ENCODE data around the gene RAC3. TPM values are rescaled to one million over a fixed set of nuclear protein-coding genes. Genes with fewer than 3 reads are reported as not detected.
A peak's percentile ranks its signal among the peaks of the same experiment; 100 is the strongest.

The RAC3 gene
- total RNA-seq, 6 experiments from 2014 or later = 4.3 to 8.5 (median 5.6) TPM

DNA sequence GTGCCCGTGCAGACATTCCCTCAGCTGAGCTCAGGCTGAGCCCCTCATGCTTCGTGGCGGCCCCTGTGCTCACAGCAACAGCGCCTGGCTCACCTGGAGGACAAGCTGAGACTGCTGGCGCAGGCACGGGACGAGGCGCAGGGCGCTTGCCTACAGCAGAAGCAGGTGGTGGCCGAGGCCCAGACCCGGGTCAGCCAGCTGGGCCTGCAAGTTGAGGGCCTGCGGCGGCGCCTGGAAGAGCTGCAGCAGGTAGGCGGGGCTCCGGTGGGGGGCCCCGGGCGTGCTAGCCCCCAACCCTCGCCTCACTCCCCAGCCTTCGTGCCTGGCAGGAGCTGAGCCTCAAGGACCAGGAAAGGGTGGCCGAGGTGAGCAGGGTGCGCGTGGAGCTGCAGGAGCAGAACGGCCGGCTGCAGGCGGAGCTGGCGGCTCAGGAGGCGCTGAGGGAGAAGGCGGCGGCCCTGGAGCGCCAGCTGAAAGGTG lies 1.4 kb upstream of the RAC3 start:
- H3K27me3 Mint-ChIP-seq (ENCODE audit: insufficient read depth) = peaks cover 4% of the 10 kb centered on the region
- DNase-seq = no peak
- no peaks in the 10 kb centered on the region for H3K9me3 Mint-ChIP-seq
- peaks cover 3% of the 10 kb centered on the region; the same call in 1 of the 2 replicates for H3K36me3 Mint-ChIP-seq (ENCODE audit: low read depth)
- no peaks in the 10 kb centered on the region; the same call in 1 of the 2 replicates for H3K4me1 Mint-ChIP-seq (ENCODE audit: low read depth)
- TF ChIP-seq, protein P1, sequence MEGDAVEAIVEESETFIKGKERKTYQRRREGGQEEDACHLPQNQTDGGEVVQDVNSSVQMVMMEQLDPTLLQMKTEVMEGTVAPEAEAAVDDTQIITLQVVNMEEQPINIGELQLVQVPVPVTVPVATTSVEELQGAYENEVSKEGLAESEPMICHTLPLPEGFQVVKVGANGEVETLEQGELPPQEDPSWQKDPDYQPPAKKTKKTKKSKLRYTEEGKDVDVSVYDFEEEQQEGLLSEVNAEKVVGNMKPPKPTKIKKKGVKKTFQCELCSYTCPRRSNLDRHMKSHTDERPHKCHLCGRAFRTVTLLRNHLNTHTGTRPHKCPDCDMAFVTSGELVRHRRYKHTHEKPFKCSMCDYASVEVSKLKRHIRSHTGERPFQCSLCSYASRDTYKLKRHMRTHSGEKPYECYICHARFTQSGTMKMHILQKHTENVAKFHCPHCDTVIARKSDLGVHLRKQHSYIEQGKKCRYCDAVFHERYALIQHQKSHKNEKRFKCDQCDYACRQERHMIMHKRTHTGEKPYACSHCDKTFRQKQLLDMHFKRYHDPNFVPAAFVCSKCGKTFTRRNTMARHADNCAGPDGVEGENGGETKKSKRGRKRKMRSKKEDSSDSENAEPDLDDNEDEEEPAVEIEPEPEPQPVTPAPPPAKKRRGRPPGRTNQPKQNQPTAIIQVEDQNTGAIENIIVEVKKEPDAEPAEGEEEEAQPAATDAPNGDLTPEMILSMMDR (IDR thresholded peaks at IDR 0.05) = no peak
- no peak overlapping the region for H3K27ac Mint-ChIP-seq
- no peak overlapping the region for H3K4me3 Mint-ChIP-seq

GRCh38 chr17:82030470-82031302 lies 792 bp upstream of the RAC3 start:
- H3K9me3 Mint-ChIP-seq = no peaks in the 10 kb centered on the region
- TF ChIP-seq, protein P1 (IDR thresholded peaks at IDR 0.05) = peak; percentile 93
- no peak overlapping the region; the same call in 1 of the 2 replicates for H3K27ac Mint-ChIP-seq
- H3K27me3 Mint-ChIP-seq (ENCODE audit: insufficient read depth) = peaks cover 4% of the 10 kb centered on the region; the same call in 1 of the 2 replicates
- peak; percentile 67 for DNase-seq
- peak overlapping the region; percentile 80 for H3K4me3 Mint-ChIP-seq
- H3K36me3 Mint-ChIP-seq (ENCODE audit: low read depth) = peaks cover 6% of the 10 kb centered on the region; the same call in 1 of the 2 replicates
- no peaks in the 10 kb centered on the region; the same call in 1 of the 2 replicates for H3K4me1 Mint-ChIP-seq (ENCODE audit: low read depth)

DNA sequence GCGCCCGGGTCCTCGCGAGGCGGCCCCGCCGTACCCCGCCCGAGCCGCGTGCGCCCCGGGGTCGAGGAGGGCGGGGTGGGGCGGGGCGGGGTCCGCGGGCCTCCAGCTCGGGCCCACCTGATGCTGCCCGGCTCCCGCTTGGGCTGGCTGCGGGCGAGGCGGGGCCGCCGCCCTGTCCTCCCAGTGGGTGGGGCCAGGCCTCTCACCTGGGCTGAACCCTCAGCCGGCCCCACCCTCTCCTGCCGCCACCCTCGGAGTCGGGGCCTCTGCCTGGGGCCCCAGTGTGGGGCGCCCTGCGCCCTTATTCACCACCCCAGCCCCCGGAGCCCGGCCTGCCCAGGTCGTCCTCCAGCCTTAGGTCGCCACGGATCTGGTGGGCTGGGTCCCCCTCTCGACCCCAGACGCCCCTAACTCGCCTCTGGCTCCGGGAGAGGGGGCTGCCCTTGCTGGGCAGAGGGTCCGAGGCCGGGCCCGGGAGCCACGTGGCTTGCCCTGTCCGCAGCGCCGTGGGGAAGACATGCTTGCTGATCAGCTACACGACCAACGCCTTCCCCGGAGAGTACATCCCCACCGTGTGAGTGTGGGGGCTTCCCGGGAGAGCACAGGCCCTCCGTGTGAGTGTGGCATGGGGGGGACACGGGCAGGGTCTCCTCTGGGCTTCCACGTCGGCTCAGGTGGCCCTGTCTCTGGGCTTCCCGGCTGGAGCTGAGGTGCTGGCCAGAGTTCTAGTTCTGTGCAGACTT lies 578 bp downstream of the RAC3 start:
- peak overlapping the region; percentile 39 for H3K4me3 Mint-ChIP-seq
- H3K4me1 Mint-ChIP-seq (ENCODE audit: low read depth) = no peaks in the 10 kb centered on the region; the same call in 1 of the 2 replicates
- H3K36me3 Mint-ChIP-seq (ENCODE audit: low read depth) = peaks cover 6% of the 10 kb centered on the region; the same call in 1 of the 2 replicates
- H3K27me3 Mint-ChIP-seq (ENCODE audit: insufficient read depth) = peaks cover 4% of the 10 kb centered on the region; the same call in 1 of the 2 replicates
- DNase-seq = no peak
- no peaks in the 10 kb centered on the region for H3K9me3 Mint-ChIP-seq
- no peak overlapping the region for H3K27ac Mint-ChIP-seq
- TF ChIP-seq, protein P1 (IDR thresholded peaks at IDR 0.05) = no peak

DNA sequence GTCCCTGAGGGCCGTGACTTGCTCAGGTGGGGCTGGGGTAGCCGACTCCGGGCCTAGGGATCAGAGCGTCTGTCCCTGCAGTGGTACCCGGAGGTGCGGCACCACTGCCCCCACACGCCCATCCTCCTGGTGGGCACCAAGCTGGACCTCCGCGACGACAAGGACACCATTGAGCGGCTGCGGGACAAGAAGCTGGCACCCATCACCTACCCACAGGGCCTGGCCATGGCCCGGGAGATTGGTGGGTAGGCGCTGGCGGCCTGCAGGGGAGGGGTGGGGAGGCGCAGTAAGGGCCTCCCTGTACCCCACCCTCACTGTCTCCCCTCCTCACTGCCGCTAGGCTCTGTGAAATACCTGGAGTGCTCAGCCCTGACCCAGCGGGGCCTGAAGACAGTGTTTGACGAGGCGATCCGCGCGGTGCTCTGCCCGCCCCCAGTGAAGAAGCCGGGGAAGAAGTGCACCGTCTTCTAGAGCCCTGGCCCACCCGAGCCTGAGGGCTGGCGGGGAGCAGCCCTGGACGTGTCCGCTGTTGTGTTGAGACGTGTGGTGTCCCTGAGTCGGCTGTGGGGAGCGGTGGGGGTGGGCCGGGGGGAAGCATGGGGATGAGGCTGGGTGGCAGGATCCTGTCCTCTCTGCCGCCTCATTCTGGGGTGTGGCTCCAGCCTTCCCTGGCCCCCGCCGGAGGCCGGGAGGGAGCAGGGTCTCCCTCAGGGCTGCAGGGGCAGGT lies 2.0 kb downstream of the RAC3 start:
- H3K36me3 Mint-ChIP-seq (ENCODE audit: low read depth) = peaks cover 6% of the 10 kb centered on the region; the same call in 1 of the 2 replicates
- peaks cover 7% of the 10 kb centered on the region for H3K4me1 Mint-ChIP-seq (ENCODE audit: low read depth)
- no peak overlapping the region for H3K4me3 Mint-ChIP-seq
- peaks cover 4% of the 10 kb centered on the region; the same call in 1 of the 2 replicates for H3K27me3 Mint-ChIP-seq (ENCODE audit: insufficient read depth)
- no peaks in the 10 kb centered on the region for H3K9me3 Mint-ChIP-seq
- TF ChIP-seq, protein P1 (IDR thresholded peaks at IDR 0.05) = no peak
- H3K27ac Mint-ChIP-seq = no peak overlapping the region
- DNase-seq = no peak
